ENCODE data around the gene PRSS33.

- TF ChIP-seq CTCF (conservative IDR thresholded peaks at IDR 0.05; ENCODE audit: low read length) (no peak), EZH2phosphoT487 (IDR thresholded peaks at IDR 0.05; ENCODE audit: borderline replicate concordance) (no peak)
Observed at GRCh38 chr16:2813771-2814221, 26.4 kb upstream of the PRSS33 start.

Data from Loucy (cell line).